Activated CD4-positive, CD25-positive, alpha-beta regulatory T cell (primary cell): Measurements from ENCODE around the gene BRPF1.
"Not testable (repeated sequence)": the region's sequence is repeated elsewhere in the genome, so short reads cannot be mapped to it uniquely, and the experiment has no call there.

Source experiments
- DNase-seq, 4 experiments: peaks; one replicate each; lab custom pipeline; 2025; lab: John Stamatoyannopoulos, UW

The BRPF1 gene

GRCh38 chr3:9768141-9768775, 36.7 kb downstream of the BRPF1 start:
- no peak for DNase-seq

- DNase-seq, result no peak
Measured at GRCh38 chr3:9769012-9769411, 37.5 kb downstream of the BRPF1 start.

- peak; percentile 18 to 41 (median 22) for DNase-seq
Measured at GRCh38 chr3:9769426-9770275, 38.1 kb downstream of the BRPF1 start, which contains the start of gene CAMK1. Gene CAMK1 (minus strand): TSS chr3:9769947. CDS start chr3:9767749, 2,198 bp downstream.

GRCh38 chr3:9770276-9770812, 38.8 kb downstream of the BRPF1 start:
- DNase-seq, result no peak

GRCh38 chr3:9771007-9771406, 39.5 kb downstream of the BRPF1 start:
- DNase-seq, result not testable (repeated sequence)

GRCh38 chr3:9776896-9777693, 45.6 kb downstream of the BRPF1 start:
- DNase-seq, result no peak

GRCh38 chr3:9777694-9778021, 46.1 kb downstream of the BRPF1 start:
- DNase-seq, result no peak

- peak in 1 of 4 experiments; percentile 19 for DNase-seq
Measured at GRCh38 chr3:9778143-9779074, 46.9 kb downstream of the BRPF1 start.

- DNase-seq, result no peak
Measured at GRCh38 chr3:9779075-9779593, 47.6 kb downstream of the BRPF1 start.

GRCh38 chr3:9779721-9780457, 48.4 kb downstream of the BRPF1 start:
- no peak for DNase-seq

GRCh38 chr3:9780458-9780812, 48.9 kb downstream of the BRPF1 start:
- DNase-seq, result no peak

- no peak for DNase-seq
Measured at GRCh38 chr3:9780910-9781309, 49.4 kb downstream of the BRPF1 start.

- no peak for DNase-seq
Measured at GRCh38 chr3:9781551-9781950, 50.0 kb downstream of the BRPF1 start.

- no peak for DNase-seq
Measured at GRCh38 chr3:9781978-9782603, 50.6 kb downstream of the BRPF1 start.

- no peak for DNase-seq
Measured at GRCh38 chr3:9782770-9783169, 51.2 kb downstream of the BRPF1 start.

- DNase-seq, result no peak
Measured at GRCh38 chr3:9783954-9784353, 52.4 kb downstream of the BRPF1 start.

GRCh38 chr3:9784965-9785364, 53.4 kb downstream of the BRPF1 start:
- no peak for DNase-seq

- no peak for DNase-seq
Measured at GRCh38 chr3:9785602-9786001, 54.1 kb downstream of the BRPF1 start.

- DNase-seq, result no peak
Measured at GRCh38 chr3:9786209-9786739, 54.7 kb downstream of the BRPF1 start.
